ENCODE data around the gene IMP4. TPM values are rescaled to one million over a fixed set of nuclear protein-coding genes. Genes with fewer than 3 reads are reported as not detected.

Gene IMP4
- total and polyA plus RNA-seq, 4 donors: 40.4 to 113 (median 86.2) TPM

DNA sequence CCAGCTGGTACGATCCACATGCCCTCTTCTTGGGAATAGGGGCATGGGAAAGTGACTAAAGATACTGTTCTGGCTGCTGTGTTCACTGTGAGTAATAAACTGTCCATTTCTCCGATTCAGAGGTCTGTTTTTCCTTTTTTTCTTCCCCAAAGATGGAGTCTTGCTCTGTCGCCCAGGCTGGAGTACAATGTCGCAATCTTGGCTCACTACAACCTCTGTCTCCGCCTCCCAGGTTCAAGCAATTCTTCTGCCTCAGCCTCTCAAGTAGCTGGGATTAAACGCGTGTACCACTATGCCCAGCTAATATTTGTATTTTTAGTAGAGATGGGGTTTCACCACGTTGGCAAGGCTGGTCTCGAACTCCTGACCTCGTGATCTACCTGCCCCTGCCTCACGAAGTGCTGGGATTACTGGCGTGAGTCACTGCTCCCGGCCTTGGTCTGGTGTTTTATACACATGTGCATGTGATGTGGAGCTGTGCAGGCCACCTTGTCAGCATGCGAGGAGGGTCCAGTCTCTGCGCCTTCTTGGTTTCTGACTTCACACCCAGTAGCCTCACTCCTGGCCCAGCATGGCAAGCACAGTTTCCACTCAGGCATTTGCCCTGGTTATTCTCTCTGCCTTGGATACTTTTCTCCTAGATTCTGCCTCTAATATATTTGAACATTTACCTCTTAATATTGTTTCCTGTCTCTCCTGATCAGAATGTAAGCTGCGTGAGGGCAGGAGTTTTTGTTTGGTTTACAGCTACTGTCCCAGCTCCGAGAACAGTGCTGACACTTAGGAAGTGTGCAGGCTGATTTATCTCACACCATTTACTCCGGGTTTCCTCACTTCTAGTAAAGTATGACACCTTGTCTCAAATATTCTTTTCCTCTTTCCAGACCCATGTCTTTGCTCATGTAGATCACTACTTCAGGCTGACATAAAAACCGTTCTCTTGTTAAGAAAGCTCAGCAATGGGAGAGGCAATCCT is 32.9 kb downstream of the IMP4 start:
- H3K9ac ChIP-seq (ENCODE audit: insufficient read depth in 1 of 2, low read length in 2 of 2): no peak overlapping the region
- no peak for DNase-seq
- peaks cover 0 to 24% (median 16%) of the 10 kb centered on the region in 5 donors for H3K4me1 ChIP-seq (ENCODE audit: control insufficient read depth in 5 of 5, insufficient read depth in 5 of 5, low read length in 5 of 5)
- no peak overlapping the region for H3K27ac ChIP-seq (ENCODE audit: low read depth in 1 of 2, low read length in 1 of 2)
- H3K27me3 ChIP-seq (ENCODE audit: control insufficient read depth in 3 of 3, insufficient read depth in 3 of 3, low read length in 2 of 3): no peaks in the 10 kb centered on the region
- H3K9me3 ChIP-seq (ENCODE audit: control insufficient read depth in 4 of 4, insufficient read depth in 3 of 4, low read length in 3 of 4): no peaks in the 10 kb centered on the region
- ATAC-seq (ENCODE audit: insufficient read depth, low FRiP score): no peak
- TF ChIP-seq CTCF (IDR thresholded peaks at IDR 0.05; ENCODE audit: control extremely low read depth, extremely low read depth): no peak
- WGBS, 2 donors: 90% methylated on average over 19 of the region's 19 CpGs
- peaks cover 0 to 8% (median 3%) of the 10 kb centered on the region in 4 donors for H3K36me3 ChIP-seq (ENCODE audit: control insufficient read depth in 4 of 4, insufficient read depth in 4 of 4, low read length in 4 of 4)
- no peak overlapping the region for H3K4me3 ChIP-seq

DNA sequence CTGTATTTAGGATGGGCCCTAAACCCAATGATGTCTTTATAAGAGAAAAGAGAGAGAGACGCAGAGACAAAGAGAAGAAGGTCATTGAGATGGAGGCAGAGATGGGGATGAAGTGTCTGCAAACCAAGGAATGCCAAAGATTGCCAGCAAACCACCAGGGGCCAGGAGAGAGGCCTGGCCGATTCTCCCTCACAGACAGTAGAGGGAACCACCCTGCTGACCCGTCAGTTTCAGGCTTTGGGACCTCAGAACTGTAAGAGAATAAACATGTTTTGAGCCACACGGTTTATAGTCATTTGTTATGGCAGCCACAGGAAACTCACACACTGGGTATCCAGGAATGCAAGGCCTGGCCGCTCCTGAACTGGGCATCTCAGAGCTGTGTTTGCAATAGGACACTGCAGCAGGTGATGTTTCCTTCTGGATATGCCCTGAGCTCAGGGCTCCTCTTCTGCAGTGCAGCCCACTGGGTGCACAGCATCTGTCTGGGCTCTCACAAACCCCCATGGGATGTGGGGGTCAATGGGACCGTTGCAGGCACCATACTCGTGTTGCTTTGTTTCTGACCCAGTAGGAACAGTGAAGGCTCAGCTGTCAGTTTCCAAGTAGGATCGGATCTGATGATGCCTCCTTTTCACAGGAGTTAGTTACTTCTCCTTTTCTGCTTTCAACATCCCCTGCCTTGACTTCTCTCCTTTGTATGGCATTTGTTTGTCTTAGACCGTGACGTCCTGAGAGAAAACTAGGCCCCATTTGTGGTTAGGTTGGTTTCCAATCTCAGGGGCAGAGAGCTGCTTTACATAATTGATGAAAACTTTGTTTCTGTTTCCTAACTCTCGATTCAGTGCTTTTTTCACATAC is 34.0 kb downstream of the IMP4 start:
- no peak for ATAC-seq (ENCODE audit: insufficient read depth, low FRiP score)
- peaks cover 0 to 17% (median 10%) of the 10 kb centered on the region in 5 donors for H3K4me1 ChIP-seq (ENCODE audit: control insufficient read depth in 5 of 5, insufficient read depth in 5 of 5, low read length in 5 of 5)
- TF ChIP-seq CTCF (IDR thresholded peaks at IDR 0.05; ENCODE audit: control extremely low read depth, extremely low read depth): no peak

GRCh38 chr2:130377491-130377890 is 34.8 kb downstream of the IMP4 start:
- H3K36me3 ChIP-seq (ENCODE audit: control insufficient read depth in 4 of 4, insufficient read depth in 4 of 4, low read length in 4 of 4): peaks cover 0 to 10% (median 3%) of the 10 kb centered on the region in 4 donors
- no peak for TF ChIP-seq CTCF (IDR thresholded peaks at IDR 0.05; ENCODE audit: control extremely low read depth, extremely low read depth)
- H3K27ac ChIP-seq (ENCODE audit: low read depth in 1 of 2, low read length in 1 of 2): no peak overlapping the region
- DNase-seq: no peak
- no peaks in the 10 kb centered on the region for H3K9me3 ChIP-seq (ENCODE audit: control insufficient read depth in 4 of 4, insufficient read depth in 3 of 4, low read length in 3 of 4)
- no peaks in the 10 kb centered on the region for H3K27me3 ChIP-seq (ENCODE audit: control insufficient read depth in 3 of 3, insufficient read depth in 3 of 3, low read length in 2 of 3)
- 93 to 96% methylated on average over 5 of the region's 5 CpGs for WGBS, 2 donors
- H3K4me3 ChIP-seq: no peak overlapping the region
- ATAC-seq (ENCODE audit: insufficient read depth, low FRiP score): no peak
- no peak overlapping the region for H3K9ac ChIP-seq (ENCODE audit: insufficient read depth in 1 of 2, low read length in 2 of 2)
- H3K4me1 ChIP-seq (ENCODE audit: control insufficient read depth in 5 of 5, insufficient read depth in 5 of 5, low read length in 5 of 5): peaks cover 0 to 16% (median 9%) of the 10 kb centered on the region in 5 donors

More for the DNA sequence above, 34.0 kb downstream of the IMP4 start:
- Histone ChIP-seq H3K4me3 (no peak overlapping the region), H3K36me3 (ENCODE audit: control insufficient read depth in 4 of 4, insufficient read depth in 4 of 4, low read length in 4 of 4) (peaks cover 0 to 6% (median 2%) of the 10 kb centered on the region in 4 donors), H3K9ac (ENCODE audit: insufficient read depth in 1 of 2, low read length in 2 of 2) (no peak overlapping the region), H3K9me3 (ENCODE audit: control insufficient read depth in 4 of 4, insufficient read depth in 3 of 4, low read length in 3 of 4) (no peaks in the 10 kb centered on the region), H3K27ac (ENCODE audit: low read depth in 1 of 2, low read length in 1 of 2) (no peak overlapping the region), H3K27me3 (ENCODE audit: control insufficient read depth in 3 of 3, insufficient read depth in 3 of 3, low read length in 2 of 3) (no peaks in the 10 kb centered on the region)
- DNase-seq: no peak
- WGBS, 2 donors: 67 to 75% methylated on average over 11 of the region's 11 CpGs
